Fibroblast of skin of right quadriceps (primary cell): ENCODE measurements around the gene CAPRIN2.

ENCODE experiments used
- DNase-seq: peaks from one replicate; pipeline ENCODE4 v3.0.0-alpha.2; 2013

CAPRIN2 gene

DNA sequence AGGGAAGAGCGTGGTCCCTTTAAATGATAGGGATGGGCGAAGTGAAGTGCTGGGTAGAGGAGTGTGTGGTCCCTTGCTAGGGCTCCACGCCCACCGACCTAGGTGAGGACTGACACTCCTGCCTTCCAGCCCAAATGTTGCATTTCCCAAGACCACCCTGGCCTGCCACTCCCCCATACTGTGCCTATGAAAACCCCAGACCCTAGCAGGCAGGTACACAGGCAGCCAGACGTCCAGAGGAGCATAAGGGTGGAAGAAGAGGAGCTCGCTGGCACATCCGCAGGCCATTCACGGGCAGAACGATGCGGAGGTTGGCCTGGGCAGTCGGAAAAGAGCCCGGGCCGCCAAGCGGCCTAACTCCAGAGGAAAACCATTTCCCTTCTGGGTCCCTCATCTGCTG, 58.3 kb downstream of the CAPRIN2 start:
- DNase-seq = no peak

DNA sequence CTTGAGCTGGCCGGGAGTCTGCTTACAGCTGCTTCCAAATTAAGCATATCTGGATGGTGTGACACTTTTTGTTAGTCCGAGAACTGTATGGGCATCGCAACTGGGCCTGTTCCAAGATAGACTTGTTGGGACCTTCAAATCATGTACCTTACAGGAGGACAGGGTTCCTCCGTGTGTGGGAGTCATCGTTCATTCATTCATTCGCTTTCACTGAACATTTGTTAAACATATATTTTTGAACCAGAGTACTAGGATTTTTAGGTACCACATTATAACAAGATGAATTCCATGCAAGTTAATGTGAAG, 58.7 kb downstream of the CAPRIN2 start:
- no peak for DNase-seq

GRCh38 chr12:30695199-30696102, 59.3 kb downstream of the CAPRIN2 start, which contains the start of gene IPO8:
Gene IPO8 (minus strand): TSS chr12:30695869. CDS start chr12:30695647, 222 bp downstream.
- DNase-seq = peak; percentile 94

DNA sequence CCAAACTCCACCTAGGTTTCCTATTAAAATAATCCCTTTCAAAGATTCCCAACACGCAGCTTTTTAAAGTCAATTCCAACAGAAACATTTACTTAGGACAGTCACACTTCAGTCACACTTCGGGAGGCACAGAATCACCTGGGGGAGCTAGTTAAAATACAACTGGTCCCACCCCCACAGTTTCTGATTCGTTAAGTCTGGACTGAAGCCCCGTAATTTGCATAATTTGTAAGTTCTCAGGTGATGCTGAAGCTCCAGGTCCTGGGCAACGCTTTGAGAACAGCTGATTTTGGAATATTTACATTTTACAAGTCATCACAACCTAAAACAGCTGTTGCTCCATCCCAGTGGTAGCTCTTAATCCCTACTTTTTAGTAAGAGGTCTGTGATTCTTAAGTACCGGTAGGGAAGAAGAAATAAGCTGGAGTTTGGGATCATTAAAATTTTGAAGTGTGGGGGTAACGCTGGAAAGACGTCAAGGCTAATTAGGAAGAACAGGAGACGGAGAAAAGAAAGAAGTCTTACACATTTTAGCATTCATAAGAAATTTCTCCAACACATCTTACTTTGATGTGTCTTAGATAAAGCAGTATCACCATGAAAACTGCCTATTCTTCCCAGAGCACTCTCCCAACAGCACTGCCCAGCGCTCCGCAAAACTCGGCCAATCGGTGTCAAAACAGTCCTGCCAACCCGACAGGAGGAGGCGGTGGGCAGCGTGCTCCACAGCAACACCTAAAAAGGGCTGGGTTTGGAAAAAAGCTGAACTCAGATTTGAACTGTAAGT, 60.1 kb downstream of the CAPRIN2 start:
- DNase-seq = peak; percentile 13

DNA sequence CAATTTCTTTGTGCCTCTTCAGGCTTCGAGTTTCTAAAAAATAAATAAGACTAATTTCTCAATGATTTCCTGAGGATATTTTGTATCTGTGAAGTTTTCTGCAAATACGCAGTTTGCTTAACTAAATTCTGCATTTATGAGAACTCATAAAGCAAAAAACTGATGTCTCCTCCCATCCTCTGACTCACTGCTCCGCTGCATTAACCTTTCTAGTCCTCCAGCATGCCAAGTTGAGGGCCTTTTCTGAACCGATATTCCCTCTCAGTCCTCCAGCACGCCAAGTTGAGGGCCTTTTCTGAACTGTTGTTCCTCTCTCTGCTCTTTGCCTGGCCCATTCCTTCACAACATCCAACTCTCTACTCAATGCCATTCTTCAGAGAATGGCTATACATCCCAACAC, 62.3 kb downstream of the CAPRIN2 start:
- DNase-seq = no peak

DNA sequence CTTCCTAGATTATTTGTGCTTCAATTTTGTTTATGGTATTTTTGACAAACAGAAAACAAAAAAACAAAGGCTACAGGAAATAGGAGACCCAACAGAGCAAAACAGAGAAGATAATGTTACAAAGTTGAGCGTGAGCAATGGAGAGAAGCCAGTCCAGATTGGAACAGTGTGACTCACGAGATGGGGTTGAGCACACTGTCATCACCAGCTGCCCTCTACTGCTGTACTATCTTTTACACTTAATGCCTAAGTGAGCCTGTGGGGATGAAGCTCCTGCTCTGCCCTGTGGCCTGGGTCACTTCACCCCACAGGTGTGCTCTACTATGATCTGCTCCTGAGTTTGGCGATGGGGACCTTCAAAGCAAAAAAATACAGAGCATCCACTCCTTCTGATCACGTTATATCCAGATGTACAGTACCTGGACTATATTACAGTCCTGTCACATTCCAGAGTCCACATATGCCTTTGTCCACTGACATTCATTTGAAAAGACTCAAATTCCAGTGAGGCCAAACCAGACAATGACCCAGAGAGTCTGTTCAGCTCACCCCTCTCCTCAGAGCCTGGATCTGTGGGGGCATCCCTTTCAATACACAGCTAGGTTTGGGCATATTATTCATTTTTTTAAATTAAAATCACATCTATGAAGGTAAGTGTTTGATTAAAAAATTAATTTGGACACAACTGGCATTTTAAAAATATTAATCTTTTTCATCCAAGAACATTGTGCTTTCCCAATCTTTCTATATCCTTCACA, 63.5 kb downstream of the CAPRIN2 start:
- DNase-seq = peak; percentile 60

DNA sequence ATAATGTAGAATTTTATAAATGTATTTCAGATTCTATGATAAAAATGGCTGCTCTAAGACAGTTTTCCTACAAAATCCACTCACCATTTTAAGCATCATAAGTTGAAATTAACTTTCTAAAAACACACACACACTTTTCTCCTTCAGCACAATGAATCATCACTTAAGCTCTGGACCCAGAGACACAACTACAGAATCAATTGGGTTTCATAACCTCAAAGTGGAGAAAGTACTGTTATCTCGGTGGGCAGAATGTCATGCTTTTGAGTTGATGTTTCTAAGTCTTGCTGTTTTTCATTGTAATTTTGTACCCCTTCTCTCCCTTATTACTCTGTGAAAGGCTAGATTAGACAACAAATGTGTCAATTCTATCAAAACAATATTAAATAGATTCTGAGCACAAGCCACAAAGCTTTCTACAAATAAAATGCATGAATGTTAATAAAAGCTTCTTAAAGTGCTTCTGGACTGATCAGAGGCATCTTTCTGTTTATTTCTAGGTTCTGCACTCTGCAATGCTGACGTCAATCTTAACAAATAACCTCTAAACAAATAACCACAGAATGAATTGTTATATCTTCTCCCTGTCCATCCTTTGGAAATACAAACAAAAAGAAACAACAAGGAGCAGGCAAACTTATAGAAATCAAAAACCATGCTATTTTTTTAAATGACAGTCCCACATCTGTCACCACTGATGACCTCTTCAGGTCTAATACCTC, 67.3 kb downstream of the CAPRIN2 start:
- DNase-seq = no peak

DNA sequence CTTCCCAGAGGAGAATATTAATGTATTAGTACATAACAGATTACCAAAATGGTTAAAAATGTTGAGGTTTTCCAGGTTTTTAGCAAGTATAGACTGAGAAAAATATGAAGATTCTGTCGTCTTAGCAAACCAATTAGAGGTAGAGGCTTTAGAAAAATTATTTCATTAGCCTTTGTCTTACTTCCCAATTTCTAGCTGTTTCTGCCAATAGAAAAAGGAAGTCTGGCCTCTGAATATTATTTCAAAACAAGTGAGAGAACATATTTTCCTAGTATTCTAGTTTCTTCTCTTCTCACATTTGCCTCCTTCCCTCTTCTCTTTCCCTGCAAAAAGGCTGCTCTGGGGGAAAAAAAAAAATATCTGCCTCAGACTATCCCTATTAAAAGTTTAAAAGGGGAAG, 75.5 kb downstream of the CAPRIN2 start:
- no peak for DNase-seq

DNA sequence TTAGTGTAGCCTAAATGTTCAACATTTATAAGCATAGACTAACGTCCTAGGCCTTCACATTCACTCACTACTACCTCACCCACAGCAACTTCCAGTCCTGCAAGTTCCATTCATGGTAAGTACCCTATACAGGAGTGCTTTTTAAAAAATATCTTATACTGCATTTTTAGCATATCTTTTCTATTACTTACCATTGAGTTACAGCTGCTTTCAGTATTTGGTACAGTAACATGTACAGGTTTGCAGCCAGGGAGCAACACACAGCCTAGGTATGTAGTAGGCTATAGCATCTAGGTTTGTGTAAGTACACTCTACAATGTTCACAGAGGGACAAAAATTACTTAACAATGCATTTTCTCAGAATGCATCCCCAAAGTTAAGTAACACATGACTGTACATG, 76.5 kb downstream of the CAPRIN2 start:
- no peak for DNase-seq

GRCh38 chr12:30661210-30661609, 93.5 kb downstream of the CAPRIN2 start:
- no peak for DNase-seq
